ENCODE results near the gene C21orf58. TPM values are rescaled to one million over a fixed set of nuclear protein-coding genes. Genes with fewer than 3 reads are reported as not detected.

The C21orf58 gene
- total and polyA plus RNA-seq, 11 donors = 0.64 to 4.0 (median 1.3) TPM

GRCh38 chr21:46369520-46370235 lies 46.0 kb upstream of the C21orf58 start:
- Histone ChIP-seq H3K4me3 (no peak overlapping the region), H3K36me3 (peaks cover 0 to 51% (median 28%) of the 10 kb centered on the region in 9 donors), H3K9me3 (no peaks in the 10 kb centered on the region), H3K27me3 (no peaks in the 10 kb centered on the region), H3K4me1 (peaks cover 0 to 16% (median 0%) of the 10 kb centered on the region in 12 donors), H3K27ac (no peak overlapping the region)
- WGBS, 4 donors = 84 to 89% (median 87%) methylated on average over 19 to 20 of the region's 20 CpGs
- DNase-seq (no peak), ATAC-seq (no peak)
- intact Hi-C loops (cut with DNase I) = no loop called here
- TF ChIP-seq CTCF (IDR thresholded peaks at IDR 0.05) = no peak
- TF ChIP-seq POLR2A (IDR thresholded peaks at IDR 0.05) = no peak

GRCh38 chr21:46368533-46369285 lies 45.0 kb upstream of the C21orf58 start:
- Histone ChIP-seq H3K36me3 (peaks cover under 1 to 58% (median 37%) of the 10 kb centered on the region in 9 donors), H3K27ac (peak overlapping the region in 1 of 12 donors; percentile 16), H3K4me1 (peaks cover 0 to 16% (median 0%) of the 10 kb centered on the region in 12 donors), H3K4me3 (no peak overlapping the region), H3K27me3 (no peaks in the 10 kb centered on the region), H3K9me3 (no peaks in the 10 kb centered on the region)
- WGBS, 4 donors = 74 to 87% (median 76%) methylated on average over 11 of the region's 11 CpGs
- TF ChIP-seq CTCF (IDR thresholded peaks at IDR 0.05) (no peak), POLR2A (IDR thresholded peaks at IDR 0.05) (no peak)
- peak in 1 of 4 donors; percentile 18 for ATAC-seq
- intact Hi-C loops (cut with DNase I) = no loop called here
- no peak for DNase-seq

DNA sequence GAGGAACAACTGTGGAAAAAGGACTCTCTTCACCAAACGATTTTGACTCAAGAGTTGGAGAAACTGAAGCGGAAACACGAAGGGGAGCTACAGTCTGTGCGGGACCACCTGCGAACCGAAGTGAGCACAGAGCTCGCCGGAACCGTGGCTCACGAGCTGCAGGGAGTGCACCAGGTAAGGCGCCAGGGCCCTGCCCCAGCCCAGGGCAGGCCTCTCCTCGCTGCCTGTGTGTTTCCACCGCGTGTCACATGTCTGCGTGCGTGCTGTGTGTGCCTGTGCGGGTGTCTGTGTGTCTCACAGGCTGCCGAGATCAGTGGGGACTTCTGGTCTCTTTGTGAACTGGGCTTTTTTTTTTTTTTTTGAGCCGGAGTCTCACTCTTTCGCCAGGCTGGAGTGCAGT lies 43.3 kb upstream of the C21orf58 start:
- Histone ChIP-seq H3K9me3 (no peaks in the 10 kb centered on the region), H3K4me1 (peaks cover 0 to 16% (median 0%) of the 10 kb centered on the region in 12 donors), H3K27me3 (no peaks in the 10 kb centered on the region), H3K27ac (no peak overlapping the region), H3K36me3 (peaks cover 2 to 66% (median 50%) of the 10 kb centered on the region in 9 donors), H3K4me3 (no peak overlapping the region)
- intact Hi-C loops (cut with DNase I) = no loop called here
- no peak for TF ChIP-seq CTCF (IDR thresholded peaks at IDR 0.05)
- no peak for TF ChIP-seq POLR2A (IDR thresholded peaks at IDR 0.05)
- WGBS, 4 donors = 94 to 97% (median 96%) methylated on average over 20 of the region's 20 CpGs
- DNase-seq (no peak), ATAC-seq (no peak)

GRCh38 chr21:46366561-46366960 lies 42.9 kb upstream of the C21orf58 start:
- H3K4me3 ChIP-seq = no peak overlapping the region
- H3K27me3 ChIP-seq = no peaks in the 10 kb centered on the region
- no peaks in the 10 kb centered on the region for H3K9me3 ChIP-seq
- TF ChIP-seq CTCF (IDR thresholded peaks at IDR 0.05) (no peak), POLR2A (IDR thresholded peaks at IDR 0.05) (no peak)
- ATAC-seq (no peak), DNase-seq (no peak)
- H3K36me3 ChIP-seq = peaks cover 2 to 66% (median 54%) of the 10 kb centered on the region in 9 donors
- 88 to 93% (median 92%) methylated on average over 8 to 19 of the region's 19 CpGs for WGBS, 4 donors
- intact Hi-C loops (cut with DNase I) = no loop called here
- peaks cover 0 to 16% (median 0%) of the 10 kb centered on the region in 12 donors for H3K4me1 ChIP-seq
- no peak overlapping the region for H3K27ac ChIP-seq
